Measurements from ENCODE around the gene IQCM.

DNA sequence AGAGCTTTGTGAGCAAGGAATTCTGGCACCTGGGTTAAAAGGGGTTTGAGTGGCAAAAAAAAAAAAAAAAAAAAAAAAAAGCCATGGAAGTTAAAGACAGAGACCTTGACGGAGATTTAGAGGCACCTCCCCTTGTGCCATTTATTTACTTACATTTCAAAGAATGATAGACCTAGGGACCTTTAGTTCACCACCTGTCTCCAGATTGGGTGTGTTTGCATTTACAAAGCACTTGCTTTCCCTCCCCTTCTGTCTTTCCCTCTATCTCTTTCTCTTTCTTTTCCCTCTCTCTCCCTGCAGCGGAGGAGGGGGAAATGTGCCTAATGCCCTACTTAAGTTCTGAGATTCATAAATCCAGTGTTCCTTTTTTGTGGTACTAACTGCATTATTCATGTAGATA is 116.0 kb downstream of the IQCM start:
- TF ChIP-seq, protein P1, sequence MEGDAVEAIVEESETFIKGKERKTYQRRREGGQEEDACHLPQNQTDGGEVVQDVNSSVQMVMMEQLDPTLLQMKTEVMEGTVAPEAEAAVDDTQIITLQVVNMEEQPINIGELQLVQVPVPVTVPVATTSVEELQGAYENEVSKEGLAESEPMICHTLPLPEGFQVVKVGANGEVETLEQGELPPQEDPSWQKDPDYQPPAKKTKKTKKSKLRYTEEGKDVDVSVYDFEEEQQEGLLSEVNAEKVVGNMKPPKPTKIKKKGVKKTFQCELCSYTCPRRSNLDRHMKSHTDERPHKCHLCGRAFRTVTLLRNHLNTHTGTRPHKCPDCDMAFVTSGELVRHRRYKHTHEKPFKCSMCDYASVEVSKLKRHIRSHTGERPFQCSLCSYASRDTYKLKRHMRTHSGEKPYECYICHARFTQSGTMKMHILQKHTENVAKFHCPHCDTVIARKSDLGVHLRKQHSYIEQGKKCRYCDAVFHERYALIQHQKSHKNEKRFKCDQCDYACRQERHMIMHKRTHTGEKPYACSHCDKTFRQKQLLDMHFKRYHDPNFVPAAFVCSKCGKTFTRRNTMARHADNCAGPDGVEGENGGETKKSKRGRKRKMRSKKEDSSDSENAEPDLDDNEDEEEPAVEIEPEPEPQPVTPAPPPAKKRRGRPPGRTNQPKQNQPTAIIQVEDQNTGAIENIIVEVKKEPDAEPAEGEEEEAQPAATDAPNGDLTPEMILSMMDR (conservative IDR thresholded peaks at IDR 0.05; ENCODE audit: low read length) = no peak
- no peak for TF ChIP-seq EZH2phosphoT487 (IDR thresholded peaks at IDR 0.05; ENCODE audit: borderline replicate concordance)

Measured in Loucy (cell line).